GM23248 (cell line): ENCODE data around the gene SNX11. TPM values are rescaled to one million over a fixed set of nuclear protein-coding genes. Genes with fewer than 3 reads are reported as not detected.
A peak's percentile ranks its signal among the peaks of the same experiment; 100 is the strongest.

Experiments used
- DNase-seq: peaks from one replicate; pipeline ENCODE4 v3.0.0-alpha.2; 2015
- H2AFZ ChIP-seq: fragments of 200-600 bp; sonication (generic); 2 replicates; pipeline ENCODE4 v1.6.1; 2016; ENCODE audit warnings: antibody characterized with exemption
- H3F3A ChIP-seq: fragments of 200-600 bp; sonication (generic); 2 replicates; pipeline ENCODE4 v1.6.1; 2016; ENCODE audit warnings: mild to moderate bottlenecking, antibody characterized with exemption, mixed run types; ENCODE audit not compliant: insufficient read depth
- H3K27ac ChIP-seq: fragments of 200-600 bp; sonication (generic); 2 replicates; pipeline ENCODE4 v1.5.1; 2016; ENCODE audit warnings: mild to moderate bottlenecking
- H3K27me3 ChIP-seq: fragments of 200-600 bp; sonication (generic); replicated peaks from 2 replicates; pipeline ENCODE4 v1.6.1; 2016; ENCODE audit warnings: mild to moderate bottlenecking; ENCODE audit not compliant: insufficient read depth
- H3K36me3 ChIP-seq: fragments of 200-600 bp; sonication (generic); 2 replicates; pipeline ENCODE4 v1.6.1; 2016; ENCODE audit warnings: low read depth, mild to moderate bottlenecking
- H3K4me1 ChIP-seq: fragments of 200-600 bp; sonication (generic); 2 replicates; pipeline ENCODE4 v1.6.1; 2016; ENCODE audit warnings: mild to moderate bottlenecking; ENCODE audit not compliant: insufficient read depth
- H3K4me2 ChIP-seq: fragments of 200-600 bp; sonication (generic); one replicate; pipeline ENCODE4 v1.6.1; 2016; ENCODE audit warnings: mild to moderate bottlenecking; ENCODE audit not compliant: unreplicated experiment
- H3K4me3 ChIP-seq: fragments of 200-600 bp; sonication (generic); 2 replicates; pipeline ENCODE4 v1.5.1; 2016; ENCODE audit warnings: mild to moderate bottlenecking
- H3K79me2 ChIP-seq: fragments of 200-600 bp; sonication (generic); 2 replicates; pipeline ENCODE4 v1.6.1; 2016; ENCODE audit warnings: mild to moderate bottlenecking; ENCODE audit not compliant: insufficient read depth
- H3K9ac ChIP-seq: fragments of 200-600 bp; sonication (generic); 2 replicates; pipeline ENCODE4 v1.6.1; 2016; ENCODE audit warnings: mild to moderate bottlenecking
- H3K9me2 ChIP-seq: fragments of 200-600 bp; sonication (generic); 2 replicates; pipeline ENCODE4 v1.6.1; 2016; ENCODE audit warnings: mixed run types, mild to moderate bottlenecking, moderate library complexity; ENCODE audit not compliant: insufficient read depth
- H3K9me3 ChIP-seq: fragments of 200-600 bp; sonication (generic); one replicate; pipeline ENCODE4 v1.6.1; 2017; ENCODE audit warnings: low read depth
- H4K20me1 ChIP-seq: fragments of 200-600 bp; sonication (generic); 2 replicates; pipeline ENCODE4 v1.6.0; 2016; ENCODE audit not compliant: insufficient read depth
- EZH2 ChIP-seq: fragments of 200-600 bp; sonication (generic); IDR thresholded peaks from 2 replicates; pipeline ENCODE4 v1.6.1; 2018; ENCODE audit warnings: antibody characterized with exemption, mild to moderate bottlenecking; ENCODE audit not compliant: insufficient read depth, poor library complexity, severe bottlenecking
- EZH2phosphoT487 ChIP-seq: fragments of 200-600 bp; sonication (generic); IDR thresholded peaks from 2 replicates; pipeline ENCODE4 v1.6.1; 2018; ENCODE audit warnings: antibody characterized with exemption, moderate library complexity, mild to moderate bottlenecking, low read depth; ENCODE audit not compliant: insufficient read depth
- WGBS, 2 experiments: methylation state at CpG; one replicate each; pipeline ENCODE4 v1.1.6; 2015 to 2017; ENCODE audit warnings: low lambda C conversion rate in 2 of 2, low coverage in 1 of 2; ENCODE audit errors: missing lambda C conversion rate in 2 of 2; 5-methylcytosine and 5-hydroxymethylcytosine counted together
- in situ Hi-C: fragments of 300-500 bp; cut with MboI; formaldehyde crosslinking; loops from 2 replicates; pipeline ENCODE4 v1.15.0; 2020
- polyA plus RNA-seq: library from polyadenylated mRNA; unstranded; fragments of >200 nt; fragmentation: Nextera tagmentation; extraction: Ambion mirVana; gene quantifications from 2 replicates; pipeline ENCODE4 v1.2.1, GENCODE V29; 2016
- total RNA-seq: library from RNA; depleted of rRNA; stranded (reverse); fragments of >200 nt; shearing (Covaris generic); gene quantifications from 2 replicates; pipeline ENCODE4 v1.2.3, GENCODE V29; 2014

Gene SNX11
- total and polyA plus RNA-seq, 2 experiments from 2014 or later, result 14.7 to 17.5 TPM

- no peak overlapping the region for H3K4me3 ChIP-seq
- no peaks in the 10 kb centered on the region for H3K9me3 ChIP-seq
- no peak overlapping the region for H3K9ac ChIP-seq
- in situ Hi-C loops, result no loop called here
- no peak overlapping the region for H3K27ac ChIP-seq
- 2% methylated on average over 6 of the region's 6 CpGs for WGBS, 2 experiments
- no peaks in the 10 kb centered on the region for H3K36me3 ChIP-seq
- no peaks in the 10 kb centered on the region for H4K20me1 ChIP-seq
- no peaks in the 10 kb centered on the region for H3K79me2 ChIP-seq
- no peak overlapping the region for H3K4me2 ChIP-seq
- peak; percentile 72 for DNase-seq
- H2AFZ ChIP-seq, result no peak overlapping the region
- no peak for TF ChIP-seq EZH2
- TF ChIP-seq EZH2phosphoT487, result no peak
- no peaks in the 10 kb centered on the region for H3F3A ChIP-seq
- H3K27me3 ChIP-seq, result peaks cover 56% of the 10 kb centered on the region
- no peaks in the 10 kb centered on the region for H3K9me2 ChIP-seq
- no peaks in the 10 kb centered on the region for H3K4me1 ChIP-seq
Measured at GRCh38 chr17:48153691-48154358, 46.3 kb downstream of the SNX11 start.

GRCh38 chr17:48155889-48156611, 48.5 kb downstream of the SNX11 start:
- Histone ChIP-seq H3K79me2 (no peaks in the 10 kb centered on the region), H2AFZ (no peak overlapping the region), H3K9ac (no peak overlapping the region), H4K20me1 (no peaks in the 10 kb centered on the region), H3K27me3 (peaks cover 33% of the 10 kb centered on the region), H3K4me1 (no peaks in the 10 kb centered on the region), H3K27ac (no peak overlapping the region), H3K9me2 (no peaks in the 10 kb centered on the region), H3F3A (no peaks in the 10 kb centered on the region), H3K4me2 (no peak overlapping the region), H3K4me3 (no peak overlapping the region), H3K9me3 (no peaks in the 10 kb centered on the region), H3K36me3 (no peaks in the 10 kb centered on the region)
- 31% methylated on average over 21 of the region's 21 CpGs for WGBS, 2 experiments
- in situ Hi-C loops, result no loop called here
- no peak for TF ChIP-seq EZH2
- no peak for TF ChIP-seq EZH2phosphoT487
- DNase-seq, result no peak

- Histone ChIP-seq H3K4me2 (no peak overlapping the region), H3K27ac (no peak overlapping the region), H3K9me2 (no peaks in the 10 kb centered on the region), H3K9ac (no peak overlapping the region), H4K20me1 (no peaks in the 10 kb centered on the region), H3K9me3 (no peaks in the 10 kb centered on the region), H3K4me3 (no peak overlapping the region), H3K79me2 (no peaks in the 10 kb centered on the region), H3K4me1 (no peaks in the 10 kb centered on the region), H3F3A (no peaks in the 10 kb centered on the region), H3K36me3 (no peaks in the 10 kb centered on the region), H2AFZ (no peak overlapping the region), H3K27me3 (0 out of 2 replicates have a peak, but pooled peaks cover 4% of the 10 kb centered on the region)
- no peak for DNase-seq
- in situ Hi-C loops, result no loop called here
- 90 to 94% methylated on average over 4 of the region's 4 CpGs for WGBS, 2 experiments
- TF ChIP-seq EZH2 (no peak), EZH2phosphoT487 (no peak)
Measured at GRCh38 chr17:48159232-48159631, 51.7 kb downstream of the SNX11 start.

DNA sequence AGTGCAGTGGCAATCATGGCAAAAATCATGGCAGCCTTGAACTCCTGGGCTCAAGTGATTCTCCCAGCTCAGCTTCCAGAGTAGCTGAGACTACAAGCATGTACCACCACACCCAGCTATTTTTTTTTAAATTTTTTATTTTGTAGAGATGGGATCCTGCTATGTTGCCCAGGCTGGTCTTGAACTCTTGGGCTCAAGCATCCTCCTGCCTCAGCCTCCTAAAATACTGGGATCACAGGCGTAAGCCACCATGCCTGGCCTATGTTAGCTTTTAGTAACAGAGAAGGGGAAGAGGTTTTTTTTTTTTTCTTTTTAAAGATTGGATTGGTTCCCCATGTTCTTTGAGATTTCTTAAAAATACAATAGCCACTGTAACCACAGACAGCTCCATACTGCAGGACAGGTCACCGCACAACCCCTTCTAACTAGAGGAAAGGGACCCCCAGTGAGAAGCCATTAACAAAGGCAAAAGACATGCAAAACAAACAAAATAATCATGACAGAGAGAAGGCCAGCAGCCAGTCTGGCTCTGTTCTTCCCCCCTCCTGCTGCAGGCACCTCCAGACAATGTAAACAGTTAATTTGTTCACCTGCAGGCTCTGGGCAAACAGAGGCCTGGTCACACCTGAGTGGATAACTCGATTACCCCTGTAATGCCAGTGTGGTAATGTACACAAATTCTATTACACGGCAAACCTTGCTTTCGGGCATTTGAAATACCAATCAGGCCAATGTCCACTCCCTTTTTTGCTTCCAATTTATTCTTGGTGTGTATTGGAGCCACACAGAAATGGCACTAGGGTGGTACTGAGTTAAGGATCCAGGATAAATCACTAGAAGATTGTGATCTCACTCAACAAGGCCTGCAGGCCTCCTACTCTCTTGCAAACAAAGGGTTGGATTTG, 52.9 kb downstream of the SNX11 start:
- in situ Hi-C loops, result no loop called here
- H3K4me2 ChIP-seq, result no peak overlapping the region
- H3K79me2 ChIP-seq, result no peaks in the 10 kb centered on the region
- no peaks in the 10 kb centered on the region for H3K4me1 ChIP-seq
- H3K27ac ChIP-seq, result no peak overlapping the region
- peaks cover 9% of the 10 kb centered on the region for H3K27me3 ChIP-seq
- H3K4me3 ChIP-seq, result no peak overlapping the region
- no peak overlapping the region for H3K9ac ChIP-seq
- no peaks in the 10 kb centered on the region for H3K9me2 ChIP-seq
- H2AFZ ChIP-seq, result no peak overlapping the region
- TF ChIP-seq EZH2phosphoT487 (no peak), EZH2 (no peak)
- no peaks in the 10 kb centered on the region for H3K9me3 ChIP-seq
- H3F3A ChIP-seq, result no peaks in the 10 kb centered on the region
- H3K36me3 ChIP-seq, result no peaks in the 10 kb centered on the region
- H4K20me1 ChIP-seq, result no peaks in the 10 kb centered on the region
- DNase-seq, result no peak
- WGBS, 2 experiments, result 73 to 79% methylated on average over 5 of the region's 5 CpGs
